CD4-positive, alpha-beta T cell (primary cell): ENCODE results near the gene ENPP5. TPM values are rescaled to one million over a fixed set of nuclear protein-coding genes. Genes with fewer than 3 reads are reported as not detected.

Source experiments
- ATAC-seq: fragments of 200-7000 bp; cut with Tn5 transposase; one replicate; pipeline ENCODE4 v1.10.0; 2022; ENCODE audit warnings: mild to moderate bottlenecking; ENCODE audit not compliant: poor library complexity
- CTCF ChIA-PET: fragments of 350-600 bp; sonication (Branson Sonifier 250); formaldehyde crosslinking; loops from one replicate; lab custom pipeline; 2021; ENCODE audit warnings: antibody characterized with exemption, inconsistent platforms; lab: Charles Lee
- POLR2A ChIA-PET: fragments of 350-600 bp; sonication (Branson Sonifier 250); formaldehyde crosslinking; loops from one replicate; lab custom pipeline; 2021; ENCODE audit warnings: antibody characterized with exemption, inconsistent platforms; lab: Charles Lee
- DNase-seq, 14 experiments: peaks; one replicate each; pipeline ENCODE4 v3.0.0-alpha.2; 2013 to 2020; ENCODE audit warnings: mixed read lengths in 2 of 14
- H3K27ac ChIP-seq, 2 donors: one replicate each; pipeline versions ENCODE4 v1.5.1 to v1.7.0; 2013; ENCODE audit warnings: low read length in 2 of 2, low read depth in 1 of 2, mild to moderate bottlenecking in 1 of 2
- H3K27me3 ChIP-seq, 2 experiments: 1 replicate in 1 of 2; 2 replicates in 1 of 2; pipeline versions ENCODE4 v1.6.1 to v1.7.0; 2013; ENCODE audit warnings: low read length in 2 of 2, control low read depth in 1 of 2, mild to moderate bottlenecking in 1 of 2, moderate library complexity in 1 of 2; ENCODE audit not compliant: insufficient read depth in 2 of 2, control insufficient read depth in 1 of 2
- H3K36me3 ChIP-seq: one replicate; pipeline ENCODE4 v1.6.1; 2013; ENCODE audit warnings: low read length, control low read depth; ENCODE audit not compliant: insufficient read depth
- H3K4me1 ChIP-seq: one replicate; pipeline ENCODE4 v1.6.1; 2013; ENCODE audit warnings: low read length, control low read depth; ENCODE audit not compliant: insufficient read depth
- H3K4me3 ChIP-seq: one replicate; pipeline ENCODE4 v1.5.1; 2013; ENCODE audit warnings: mild to moderate bottlenecking, low read length, moderate library complexity
- H3K9me3 ChIP-seq, 2 experiments: 1 replicate in 1 of 2; 2 replicates in 1 of 2; pipeline versions ENCODE4 v1.6.1 to v1.7.0; 2013; ENCODE audit warnings: low read length in 2 of 2, mild to moderate bottlenecking in 2 of 2, control low read depth in 1 of 2, moderate library complexity in 1 of 2; ENCODE audit not compliant: control insufficient read depth in 1 of 2, insufficient read depth in 1 of 2
- H3K27ac Mint-ChIP-seq: one replicate; pipeline ENCODE4 v1.8.0; 2020; ENCODE audit warnings: mixed read lengths
- H3K27me3 Mint-ChIP-seq: one replicate; pipeline ENCODE4 v1.8.0; 2021; ENCODE audit warnings: mixed read lengths
- H3K36me3 Mint-ChIP-seq: one replicate; pipeline ENCODE4 v1.8.0; 2021; ENCODE audit warnings: low read depth, mixed read lengths
- H3K4me1 Mint-ChIP-seq: one replicate; pipeline ENCODE4 v1.8.0; 2021; ENCODE audit warnings: low read depth, mixed read lengths
- H3K4me3 Mint-ChIP-seq: one replicate; pipeline ENCODE4 v1.8.0; 2020; ENCODE audit warnings: mild to moderate bottlenecking, mixed read lengths
- H3K9me3 Mint-ChIP-seq: one replicate; pipeline ENCODE4 v1.8.0; 2020; ENCODE audit warnings: mixed read lengths
- CTCF ChIP-seq: fragments of 200-600 bp; IDR thresholded peaks from one replicate; pipeline ENCODE4 v1.8.0; 2022; ENCODE audit warnings: antibody characterized with exemption, mild to moderate bottlenecking
- intact Hi-C, 2 experiments: fragments of 100-400 bp; cut with DNase I in 1 of 2; cut with micrococcal nuclease in 1 of 2; formaldehyde crosslinking; loops; one replicate each; pipeline versions ENCODE4 v1.15.1 to v1.9.0; 2023 to 2025; cut with DNase I, micrococcal nuclease
- total RNA-seq, 174 experiments: library from RNA in 2 of 174; stranded (reverse) in 2 of 174; gene quantifications; one replicate each; pipeline ENCODE4 v1.2.3 and lab custom pipeline; 2021 to 2026

The ENPP5 gene
- total RNA-seq, 2 experiments from 2014 or later: 0.11 to 0.19 TPM

GRCh38 chr6:46144270-46144669, 26.5 kb downstream of the ENPP5 start:
- ChIA-PET POLR2A (no interaction called here), CTCF (interaction anchor here (0.6 kb wide), 1 partner anchor 13 kb away, joined by 4 read pairs; no protein-coding TSS in a partner anchor)
- H3K4me3 Mint-ChIP-seq: no peak overlapping the region
- peaks cover 32% of the 10 kb centered on the region for H3K36me3 Mint-ChIP-seq
- DNase-seq: no peak
- ATAC-seq: no peak
- Histone ChIP-seq H3K9me3 (no peaks in the 10 kb centered on the region), H3K27me3 (no peaks in the 10 kb centered on the region), H3K4me1 (no peaks in the 10 kb centered on the region), H3K27ac (no peak overlapping the region), H3K36me3 (peaks cover 15% of the 10 kb centered on the region), H3K4me3 (no peak overlapping the region)
- H3K4me1 Mint-ChIP-seq: no peaks in the 10 kb centered on the region
- no peaks in the 10 kb centered on the region for H3K27me3 Mint-ChIP-seq
- no peaks in the 10 kb centered on the region for H3K9me3 Mint-ChIP-seq
- intact Hi-C loops: no loop called here
- TF ChIP-seq CTCF: no peak
- H3K27ac Mint-ChIP-seq: no peak overlapping the region

- Mint-ChIP-seq H3K27me3 (no peaks in the 10 kb centered on the region), H3K4me3 (no peak overlapping the region), H3K4me1 (peaks cover 37% of the 10 kb centered on the region), H3K27ac (no peak overlapping the region), H3K9me3 (no peaks in the 10 kb centered on the region), H3K36me3 (peaks cover 24% of the 10 kb centered on the region)
- no peak for TF ChIP-seq CTCF
- ChIA-PET POLR2A (interaction anchor here (1.5 kb wide), 1 partner anchor 8 kb away, joined by 12 read pairs; the partner anchor contains the start of gene ENPP4), CTCF (interaction anchor here (1.3 kb wide), 1 partner anchor 8 kb away, joined by 3 read pairs; the partner anchor contains the start of gene ENPP4)
- Histone ChIP-seq H3K27me3 (no peaks in the 10 kb centered on the region), H3K4me3 (no peak overlapping the region), H3K36me3 (peaks cover 6% of the 10 kb centered on the region), H3K9me3 (no peaks in the 10 kb centered on the region), H3K27ac (no peak overlapping the region), H3K4me1 (no peaks in the 10 kb centered on the region)
- ATAC-seq (no peak), DNase-seq (no peak)
- intact Hi-C loops: no loop called here
These were observed 32.5 kb downstream of the ENPP5 start for GRCh38 chr6:46138281-46138680.

- no peak overlapping the region for H3K27ac ChIP-seq
- DNase-seq (no peak), ATAC-seq (no peak)
- H3K9me3 Mint-ChIP-seq: no peaks in the 10 kb centered on the region
- peaks cover 43% of the 10 kb centered on the region for H3K4me1 Mint-ChIP-seq
- ChIA-PET POLR2A (no interaction called here), CTCF (no interaction called here)
- H3K4me3 ChIP-seq: no peak overlapping the region
- no peaks in the 10 kb centered on the region for H3K27me3 Mint-ChIP-seq
- no peaks in the 10 kb centered on the region for H3K36me3 ChIP-seq
- no peak for TF ChIP-seq CTCF
- no peaks in the 10 kb centered on the region for H3K9me3 ChIP-seq
- H3K4me3 Mint-ChIP-seq: no peak overlapping the region
- no peaks in the 10 kb centered on the region for H3K27me3 ChIP-seq
- intact Hi-C loops: no loop called here
- H3K4me1 ChIP-seq: no peaks in the 10 kb centered on the region
- no peak overlapping the region for H3K27ac Mint-ChIP-seq
- H3K36me3 Mint-ChIP-seq: peaks cover 15% of the 10 kb centered on the region
These were observed 33.4 kb downstream of the ENPP5 start for GRCh38 chr6:46137387-46137786.
